ENCODE results near the gene HES4.
A peak's percentile ranks its signal among the peaks of the same experiment; 100 is the strongest.

The HES4 gene, protein sequence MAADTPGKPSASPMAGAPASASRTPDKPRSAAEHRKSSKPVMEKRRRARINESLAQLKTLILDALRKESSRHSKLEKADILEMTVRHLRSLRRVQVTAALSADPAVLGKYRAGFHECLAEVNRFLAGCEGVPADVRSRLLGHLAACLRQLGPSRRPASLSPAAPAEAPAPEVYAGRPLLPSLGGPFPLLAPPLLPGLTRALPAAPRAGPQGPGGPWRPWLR

DNA sequence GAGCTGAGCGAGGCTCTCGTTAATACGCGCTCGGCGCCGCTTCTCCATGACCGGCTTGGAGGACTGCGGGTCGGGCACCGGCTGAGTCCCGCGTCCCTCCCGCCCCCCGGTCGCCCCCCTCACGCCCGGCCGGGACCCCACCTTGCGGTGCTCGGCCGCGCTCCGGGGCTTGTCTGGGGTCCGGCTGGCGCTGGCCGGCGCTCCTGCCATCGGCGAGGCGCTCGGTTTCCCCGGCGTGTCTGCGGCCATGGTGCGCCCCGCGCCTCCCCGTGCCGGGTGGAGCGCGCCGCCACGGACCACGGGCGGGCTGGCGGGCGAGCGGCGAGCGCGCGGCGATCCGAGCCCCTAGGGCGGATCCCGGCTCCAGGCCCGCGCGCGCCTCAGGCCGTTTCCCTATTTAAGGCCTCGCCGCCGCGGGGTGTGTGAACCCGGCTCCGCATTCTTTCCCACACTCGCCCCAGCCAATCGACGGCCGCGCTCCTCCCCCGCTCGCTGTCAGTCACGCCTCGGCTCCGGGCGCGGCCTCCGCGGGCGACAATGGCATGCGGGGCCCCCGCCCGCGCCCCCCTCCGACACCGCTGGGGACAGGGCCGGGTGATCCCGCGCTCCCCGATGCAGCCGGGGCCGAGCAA, at the start of gene HES4:
HES4 (minus strand) TSS at position 373 of the 632 bp plus-strand sequence; CDS start at position 249, 124 bp downstream.
- peak; percentile 64 for DNase-seq

DNA sequence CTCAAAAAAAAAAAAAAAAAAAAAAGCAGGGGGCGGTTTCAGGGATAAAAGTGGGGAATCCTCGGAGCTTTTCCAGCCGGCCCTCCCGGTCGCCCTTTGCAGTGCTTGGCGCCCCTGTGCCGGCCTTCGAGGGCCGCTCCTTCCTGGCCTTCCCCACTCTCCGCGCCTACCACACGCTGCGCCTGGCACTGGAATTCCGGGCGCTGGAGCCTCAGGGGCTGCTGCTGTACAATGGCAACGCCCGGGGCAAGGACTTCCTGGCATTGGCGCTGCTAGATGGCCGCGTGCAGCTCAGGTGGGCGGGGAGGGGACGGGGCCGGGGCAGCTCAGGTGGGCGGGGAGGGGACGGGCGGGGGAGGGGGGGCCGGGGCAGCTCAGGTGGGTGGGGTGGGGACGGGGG, 48.9 kb upstream of the HES4 start:
- DNase-seq = no peak

DNA sequence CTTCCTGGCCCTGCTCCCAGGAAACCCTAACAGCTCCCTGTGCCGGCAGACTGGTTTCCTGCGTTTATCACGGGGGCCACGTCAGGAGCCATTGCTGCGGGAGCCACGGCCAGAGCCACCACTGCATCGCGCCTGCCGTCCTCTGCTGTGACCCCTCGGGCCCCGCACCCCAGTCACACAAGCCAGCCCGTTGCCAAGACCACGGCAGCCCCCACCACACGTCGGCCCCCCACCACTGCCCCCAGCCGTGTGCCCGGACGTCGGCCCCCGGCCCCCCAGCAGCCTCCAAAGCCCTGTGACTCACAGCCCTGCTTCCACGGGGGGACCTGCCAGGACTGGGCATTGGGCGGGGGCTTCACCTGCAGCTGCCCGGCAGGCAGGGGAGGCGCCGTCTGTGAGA, 48.1 kb upstream of the HES4 start:
- DNase-seq = no peak

DNA sequence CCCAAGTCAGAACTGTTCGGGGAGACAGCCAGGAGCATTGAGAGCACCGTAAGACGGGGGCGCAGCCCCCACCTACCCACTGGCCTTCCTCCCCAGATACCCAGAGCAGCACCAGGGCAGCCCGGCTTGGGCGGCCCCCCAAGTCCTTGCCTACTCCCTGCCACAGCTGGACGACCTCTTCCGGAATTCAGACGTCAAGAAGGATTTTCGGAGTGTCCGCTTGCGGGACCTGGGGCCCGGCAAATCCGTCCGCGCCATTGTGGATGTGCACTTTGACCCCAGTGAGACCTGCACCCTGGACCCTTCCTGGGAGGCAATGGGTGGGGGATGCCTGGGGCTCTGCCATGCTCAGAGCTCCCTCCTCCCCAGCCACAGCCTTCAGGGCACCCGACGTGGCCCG, 47.5 kb upstream of the HES4 start:
- DNase-seq = no peak

DNA sequence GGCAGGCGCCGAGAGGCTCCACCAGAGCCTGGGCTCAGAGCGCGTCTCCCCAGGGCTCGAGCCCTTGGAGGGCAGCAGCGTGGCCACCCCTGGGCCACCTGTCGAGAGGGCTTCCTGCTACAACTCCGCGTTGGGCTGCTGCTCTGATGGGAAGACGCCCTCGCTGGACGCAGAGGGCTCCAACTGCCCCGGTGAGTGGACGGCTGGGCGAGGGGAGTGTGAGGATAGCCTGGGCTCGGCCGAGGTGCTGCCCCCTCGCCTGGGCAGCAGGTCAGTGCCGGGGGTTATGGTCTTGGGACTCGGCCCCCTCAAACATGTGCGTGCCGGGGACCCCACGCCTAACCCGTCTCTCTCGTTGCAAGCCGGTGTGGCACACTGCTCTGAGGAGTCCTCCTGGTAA, 46.9 kb upstream of the HES4 start:
- no peak for DNase-seq

- DNase-seq = no peak
Measured at GRCh38 chr1:1046243-1046642, 46.3 kb upstream of the HES4 start.

GRCh38 chr1:1045129-1045528, 45.2 kb upstream of the HES4 start:
- DNase-seq = no peak

- DNase-seq = no peak
Measured at GRCh38 chr1:1044455-1045078, 44.7 kb upstream of the HES4 start.

DNA sequence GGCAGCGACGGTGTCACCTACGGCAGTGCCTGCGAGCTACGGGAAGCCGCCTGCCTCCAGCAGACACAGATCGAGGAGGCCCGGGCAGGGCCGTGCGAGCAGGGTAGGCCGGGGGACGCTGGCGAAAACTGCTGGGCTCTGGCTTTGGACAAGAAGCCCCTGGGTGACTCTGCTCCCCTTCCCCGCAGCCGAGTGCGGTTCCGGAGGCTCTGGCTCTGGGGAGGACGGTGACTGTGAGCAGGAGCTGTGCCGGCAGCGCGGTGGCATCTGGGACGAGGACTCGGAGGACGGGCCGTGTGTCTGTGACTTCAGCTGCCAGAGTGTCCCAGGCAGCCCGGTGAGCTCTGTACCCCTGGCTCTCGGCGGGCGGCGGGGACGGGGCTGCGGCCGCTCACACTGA, 44.0 kb upstream of the HES4 start:
- DNase-seq = no peak

- DNase-seq = no peak
Measured at GRCh38 chr1:1043411-1043810, 43.5 kb upstream of the HES4 start.

DNA sequence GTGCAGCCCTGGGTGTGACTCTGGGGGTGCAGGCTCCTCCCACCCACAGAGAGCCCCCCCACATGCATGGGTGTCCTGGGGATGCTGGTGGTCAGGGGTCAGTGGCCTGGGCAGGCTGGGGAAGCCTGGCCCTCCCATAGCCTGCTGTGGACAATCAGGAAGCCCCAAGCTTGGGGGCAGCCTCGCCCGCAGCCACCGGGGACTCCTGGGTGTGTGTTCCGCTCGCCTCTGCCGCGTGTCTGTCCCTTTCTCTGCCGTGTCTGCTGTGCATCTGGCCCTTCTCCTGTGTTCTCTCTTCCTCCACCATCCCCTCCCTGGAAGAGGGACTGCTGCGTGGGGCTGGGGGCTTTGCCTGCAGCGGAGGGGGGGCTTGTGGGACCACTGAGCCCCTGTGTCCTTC, 42.9 kb upstream of the HES4 start:
- DNase-seq = no peak

- no peak for DNase-seq
Measured at GRCh38 chr1:1041873-1042272, 42.0 kb upstream of the HES4 start.

DNA sequence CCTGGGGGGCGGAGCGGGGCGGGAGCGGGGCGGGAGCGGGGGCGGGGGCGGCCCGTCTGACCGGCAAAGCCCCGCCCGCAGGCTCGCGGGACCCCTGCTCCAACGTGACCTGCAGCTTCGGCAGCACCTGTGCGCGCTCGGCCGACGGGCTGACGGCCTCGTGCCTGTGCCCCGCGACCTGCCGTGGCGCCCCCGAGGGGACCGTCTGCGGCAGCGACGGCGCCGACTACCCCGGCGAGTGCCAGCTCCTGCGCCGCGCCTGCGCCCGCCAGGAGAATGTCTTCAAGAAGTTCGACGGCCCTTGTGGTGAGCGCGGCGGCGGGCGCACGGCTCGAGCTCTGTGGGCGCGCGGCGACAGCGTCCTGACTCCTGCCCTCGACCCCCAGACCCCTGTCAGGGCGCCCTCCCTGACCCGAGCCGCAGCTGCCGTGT, 41.2 kb upstream of the HES4 start:
- DNase-seq = no peak

DNA sequence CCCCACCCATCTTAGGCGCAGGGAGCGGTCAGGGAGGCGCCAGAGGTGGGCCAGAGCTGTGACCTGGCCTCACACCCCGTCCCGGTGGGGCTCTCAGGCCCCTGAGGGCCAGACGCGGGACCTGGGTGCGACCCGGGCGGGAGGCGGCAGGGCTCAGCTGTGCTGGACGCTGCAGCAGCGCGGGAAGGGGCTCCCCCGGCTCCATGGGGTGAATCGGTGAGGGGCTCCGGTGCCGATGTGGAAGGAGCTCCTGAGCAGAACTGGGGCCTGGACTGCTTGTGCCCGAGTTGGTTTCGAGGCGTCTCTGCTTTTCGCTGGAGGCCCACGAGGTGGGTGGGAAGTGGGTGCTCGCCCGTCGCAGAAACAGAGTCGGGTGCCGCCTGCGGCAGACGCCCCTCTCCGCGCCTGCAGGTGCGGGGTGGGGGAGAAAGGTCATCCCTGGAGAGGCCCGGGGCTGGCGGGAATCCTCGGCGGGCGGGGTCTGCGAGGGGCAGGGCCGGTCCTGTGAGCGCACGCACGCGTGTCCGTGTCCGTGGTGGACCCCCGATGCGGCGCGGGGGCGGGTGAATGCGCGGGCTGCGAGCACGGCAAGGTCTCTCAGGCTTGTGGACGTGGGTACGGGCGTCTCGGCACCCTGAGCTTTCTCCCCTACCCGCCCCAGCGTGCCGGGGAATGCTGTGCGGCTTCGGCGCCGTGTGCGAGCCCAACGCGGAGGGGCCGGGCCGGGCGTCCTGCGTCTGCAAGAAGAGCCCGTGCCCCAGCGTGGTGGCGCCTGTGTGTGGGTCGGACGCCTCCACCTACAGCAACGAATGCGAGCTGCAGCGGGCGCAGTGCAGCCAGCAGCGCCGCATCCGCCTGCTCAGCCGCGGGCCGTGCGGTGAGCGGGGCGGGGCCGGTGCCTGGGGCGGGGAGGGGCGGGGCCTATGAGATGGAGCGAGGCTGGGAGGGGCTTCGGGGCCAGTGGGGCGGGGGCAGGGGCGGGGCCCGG, 40.4 kb upstream of the HES4 start:
- peak; percentile 73 for DNase-seq

- DNase-seq = no peak
Measured at GRCh38 chr1:1039145-1039910, 39.4 kb upstream of the HES4 start.

DNA sequence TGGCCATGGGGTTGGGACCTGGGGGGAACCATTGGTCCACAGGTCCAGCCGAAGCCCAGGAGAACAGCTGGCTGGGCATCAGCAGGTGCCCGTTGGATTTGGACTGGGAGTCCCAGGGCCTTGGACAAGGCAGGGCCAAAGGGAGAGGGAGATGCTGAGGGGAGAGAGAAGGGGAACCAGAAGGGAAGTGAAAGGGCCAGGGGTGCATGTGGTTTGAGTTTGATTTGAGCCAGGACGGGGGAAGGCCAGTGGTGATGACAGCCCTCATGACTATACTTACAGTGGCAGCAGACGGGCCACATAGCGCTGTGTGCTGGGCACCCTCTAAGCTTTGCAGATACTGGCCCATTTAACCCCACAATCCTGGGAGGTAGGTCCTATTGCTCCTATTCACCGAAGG, 38.8 kb upstream of the HES4 start:
- no peak for DNase-seq

DNA sequence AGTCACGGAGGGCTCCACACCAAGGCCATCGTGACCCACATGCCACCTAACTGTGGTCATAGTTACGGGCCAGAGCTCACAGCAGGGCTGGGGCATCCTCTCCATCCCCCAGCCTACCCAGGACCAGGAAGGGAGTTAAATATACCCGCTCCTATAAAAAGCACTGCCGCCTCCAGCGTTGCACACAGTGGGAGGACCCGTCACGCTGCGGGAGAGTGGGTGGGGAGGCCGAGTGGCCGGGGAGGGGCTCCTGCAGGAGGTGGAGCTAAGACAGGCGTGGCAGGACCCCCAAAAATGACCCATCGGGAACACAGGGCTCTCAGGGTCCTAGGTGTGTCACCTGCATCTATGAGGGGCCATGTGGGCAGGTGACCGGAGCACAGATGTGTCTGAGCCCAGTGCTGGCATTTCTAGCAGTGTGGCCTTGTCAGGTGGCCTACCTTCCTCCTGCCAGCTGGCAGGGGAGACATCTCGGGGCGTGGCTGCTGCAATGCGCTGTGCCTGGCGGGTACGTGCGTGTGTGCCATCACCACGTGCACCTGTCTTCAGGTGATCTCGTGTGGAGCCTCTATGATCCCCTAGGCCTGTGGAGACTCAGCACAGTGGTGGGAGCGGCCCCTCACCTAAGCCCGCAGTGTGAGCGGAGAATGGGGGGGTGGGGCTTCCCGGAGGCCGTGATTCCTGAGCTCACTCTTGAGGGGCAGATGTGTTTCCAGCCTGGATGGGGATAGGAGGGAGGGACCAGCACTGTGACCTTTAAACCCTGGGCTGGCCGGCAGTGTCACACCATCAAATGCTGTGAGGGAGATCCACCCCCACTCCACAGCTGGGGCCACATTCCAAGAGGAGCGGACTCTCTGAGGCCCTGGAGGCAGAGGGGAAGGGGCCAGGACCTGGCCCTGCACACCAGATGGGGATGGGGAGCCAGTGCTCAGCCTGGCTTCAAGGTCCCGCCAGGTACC, 37.8 kb upstream of the HES4 start:
- DNase-seq = no peak

DNA sequence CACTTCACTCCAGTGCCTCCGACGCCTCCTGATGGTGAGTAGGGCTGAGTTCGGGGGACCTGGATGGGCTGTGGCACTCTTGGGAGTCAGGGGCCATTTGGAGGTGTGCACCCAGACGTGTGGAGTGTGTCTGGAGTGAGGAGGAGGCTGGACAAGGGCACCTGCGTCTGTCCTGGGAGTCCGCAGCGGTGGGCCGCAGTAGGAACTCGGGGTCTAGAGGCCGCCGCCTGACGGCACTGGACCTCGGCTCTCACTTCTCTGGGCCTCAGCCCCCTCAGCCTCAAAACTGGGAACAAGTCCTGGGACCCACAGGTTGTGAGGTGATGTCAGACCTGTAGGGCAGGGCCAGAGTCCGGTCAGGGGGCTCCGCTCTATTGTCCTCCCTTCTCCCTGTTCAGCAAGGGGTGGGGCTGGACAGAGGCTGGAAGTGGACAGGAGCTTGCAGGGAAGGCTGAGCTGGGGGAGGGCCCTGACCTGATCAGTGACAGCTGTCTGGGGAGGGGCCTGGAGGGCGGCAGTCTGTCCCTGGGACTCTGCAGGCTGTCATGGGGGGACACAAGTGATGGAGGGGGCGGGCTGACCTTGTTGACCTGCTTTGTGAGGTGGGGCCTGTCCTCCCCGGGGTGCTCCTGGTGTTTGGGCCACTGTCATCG, 35.5 kb upstream of the HES4 start:
- DNase-seq = no peak

DNA sequence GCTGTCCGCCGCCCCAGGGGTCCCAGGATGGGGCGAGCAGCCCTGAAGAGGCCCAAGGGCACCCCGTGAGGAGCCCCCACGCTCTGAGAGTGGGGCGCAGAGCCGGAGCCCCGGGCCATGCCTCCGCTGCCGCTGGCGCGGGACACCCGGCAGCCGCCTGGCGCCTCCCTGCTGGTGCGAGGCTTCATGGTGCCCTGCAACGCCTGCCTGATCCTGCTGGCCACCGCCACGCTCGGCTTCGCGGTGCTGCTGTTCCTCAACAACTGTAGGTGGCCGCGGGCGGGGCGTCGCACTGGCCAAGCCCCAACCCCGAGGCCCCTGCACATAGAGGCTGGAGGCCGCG, 34.5 kb upstream of the HES4 start:
- DNase-seq = no peak

DNA sequence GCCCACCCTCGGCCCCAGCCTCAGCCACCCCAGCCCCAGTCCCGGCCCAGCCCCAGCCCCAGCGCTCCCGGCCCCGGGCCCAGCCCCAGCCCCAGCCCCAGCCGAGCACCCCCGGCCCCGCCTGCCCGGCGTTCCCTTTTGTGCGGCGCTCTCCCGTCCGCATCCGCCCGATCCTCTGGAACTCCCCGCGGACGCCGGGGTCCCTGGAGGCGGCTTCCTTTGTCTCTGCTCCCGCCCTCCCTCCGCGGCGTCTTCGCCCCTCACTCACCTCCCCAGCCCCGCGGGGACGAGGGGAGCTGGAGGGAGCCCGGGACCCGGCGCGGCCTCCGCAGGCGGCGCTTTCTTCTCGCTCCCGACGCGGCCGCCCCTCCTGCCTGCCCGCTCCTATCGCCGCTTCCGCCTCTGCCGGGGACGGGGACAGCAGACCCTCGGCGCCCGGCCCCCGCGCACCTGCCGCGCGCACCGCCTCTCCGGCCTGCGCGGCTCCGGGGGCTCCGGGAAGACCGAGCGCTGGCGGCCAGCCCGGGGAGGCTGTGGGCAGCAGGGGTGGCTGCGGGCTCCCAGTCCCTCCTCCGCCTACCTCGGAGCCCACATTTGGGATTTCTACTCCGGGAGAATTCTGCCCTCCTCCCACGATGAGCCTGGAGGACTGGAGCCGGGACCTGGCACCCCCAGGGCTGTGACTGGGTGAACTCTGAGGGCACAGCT, 34.0 kb upstream of the HES4 start:
- no peak for DNase-seq
